Measurements from ENCODE around the gene IPO11. TPM values are rescaled to one million over a fixed set of nuclear protein-coding genes. Genes with fewer than 3 reads are reported as not detected.
"Not testable (repeated sequence)": the region's sequence is repeated elsewhere in the genome, so short reads cannot be mapped to it uniquely, and the experiment has no call there.

IPO11 gene
- total and polyA plus RNA-seq, 12 donors = 7.8 to 39.3 (median 32.5) TPM

GRCh38 chr5:62617943-62618342, 205.4 kb downstream of the IPO11 start:
- Histone ChIP-seq H3K27me3 (no peaks in the 10 kb centered on the region), H3K4me1 (no peaks in the 10 kb centered on the region), H3K27ac (no peak overlapping the region), H3K9me3 (peaks cover 0 to 3% (median 0%) of the 10 kb centered on the region in 11 donors), H3K36me3 (peaks cover 0 to 5% (median 0%) of the 10 kb centered on the region in 9 donors), H3K4me3 (no peak overlapping the region)
- no peak for ATAC-seq
- intact Hi-C loops (cut with DNase I) = no loop called here
- TF ChIP-seq CTCF (IDR thresholded peaks at IDR 0.05) = no peak
- no peak for DNase-seq

- WGBS, 2 donors = 86 to 89% methylated on average over 5 of the region's 5 CpGs
- DNase-seq = no peak
- no peak for TF ChIP-seq CTCF (IDR thresholded peaks at IDR 0.05)
- Histone ChIP-seq H3K36me3 (no peaks in the 10 kb centered on the region), H3K4me1 (no peaks in the 10 kb centered on the region), H3K4me3 (no peak overlapping the region), H3K9me3 (no peaks in the 10 kb centered on the region), H3K27me3 (no peaks in the 10 kb centered on the region), H3K27ac (no peak overlapping the region)
- intact Hi-C loops (cut with DNase I) = no loop called here
- no peak for ATAC-seq
Measured at GRCh38 chr5:62620761-62621160, 208.2 kb downstream of the IPO11 start.

- Histone ChIP-seq H3K9me3 (no peaks in the 10 kb centered on the region), H3K27ac (no peak overlapping the region), H3K4me3 (no peak overlapping the region), H3K4me1 (no peaks in the 10 kb centered on the region), H3K36me3 (peaks cover 0 to 5% (median 0%) of the 10 kb centered on the region in 9 donors), H3K27me3 (no peaks in the 10 kb centered on the region)
- DNase-seq (no peak), ATAC-seq (no peak)
- 83 to 89% methylated on average over 6 of the region's 6 CpGs for WGBS, 2 donors
- intact Hi-C loops (cut with DNase I) = no loop called here
- TF ChIP-seq CTCF (IDR thresholded peaks at IDR 0.05) = no peak
Measured at GRCh38 chr5:62621280-62621679, 208.7 kb downstream of the IPO11 start.

GRCh38 chr5:62623271-62623670, 210.7 kb downstream of the IPO11 start:
- TF ChIP-seq CTCF (IDR thresholded peaks at IDR 0.05) = no peak
- Histone ChIP-seq H3K36me3 (peaks cover 0 to 22% (median 5%) of the 10 kb centered on the region in 9 donors), H3K4me1 (no peaks in the 10 kb centered on the region), H3K9me3 (no peaks in the 10 kb centered on the region), H3K27me3 (no peaks in the 10 kb centered on the region), H3K4me3 (no peak overlapping the region), H3K27ac (no peak overlapping the region)
- DNase-seq (no peak), ATAC-seq (no peak)
- intact Hi-C loops (cut with DNase I) = no loop called here
- 85 to 88% methylated on average over 1 of the region's 1 CpG for WGBS, 2 donors

- H3K36me3 ChIP-seq = peaks cover 0 to 32% (median 17%) of the 10 kb centered on the region in 9 donors
- ATAC-seq; DNase-seq; H3K27me3 ChIP-seq; H3K4me1 ChIP-seq; H3K9me3 ChIP-seq; intact Hi-C loops (cut with DNase I); H3K27ac ChIP-seq; H3K4me3 ChIP-seq: not testable (repeated sequence)
- 91 to 94% methylated on average over 7 of the region's 7 CpGs for WGBS, 2 donors
Measured at GRCh38 chr5:62624436-62624835, 211.9 kb downstream of the IPO11 start.

Data from heart right ventricle (tissue), 16 donors.